Neural progenitor cell (in vitro differentiated cells): ENCODE measurements around the gene NLGN2. TPM values are rescaled to one million over a fixed set of nuclear protein-coding genes. Genes with fewer than 3 reads are reported as not detected.
"Not testable (repeated sequence)": the region's sequence is repeated elsewhere in the genome, so short reads cannot be mapped to it uniquely, and the experiment has no call there.

Experiments
- DNase-seq: peaks from one replicate; pipeline ENCODE4 v3.0.0-alpha.2; 2016; ENCODE audit warnings: low spot score
- H2AFZ ChIP-seq: fragments of 200-600 bp; sonication (generic); replicated peaks from 2 replicates; pipeline ENCODE4 v1.6.1; 2016; ENCODE audit warnings: antibody characterized with exemption
- H3F3A ChIP-seq: fragments of 200-600 bp; sonication (generic); 2 replicates; pipeline ENCODE4 v1.6.1; 2016; ENCODE audit warnings: antibody characterized with exemption, low read depth
- H3K27ac ChIP-seq: fragments of 200-600 bp; sonication (generic); 2 replicates; pipeline ENCODE4 v1.5.1; 2016; ENCODE audit warnings: mild to moderate bottlenecking
- H3K27me3 ChIP-seq: fragments of 200-600 bp; sonication (generic); 2 replicates; pipeline ENCODE4 v1.6.1; 2016; ENCODE audit warnings: mild to moderate bottlenecking, moderate library complexity
- H3K36me3 ChIP-seq: fragments of 200-600 bp; sonication (generic); 2 replicates; pipeline ENCODE4 v1.5.1; 2016
- H3K4me1 ChIP-seq: fragments of 200-600 bp; sonication (generic); 2 replicates; pipeline ENCODE4 v1.6.1; 2016; ENCODE audit warnings: mixed run types
- H3K4me2 ChIP-seq: fragments of 200-600 bp; sonication (generic); 2 replicates; pipeline ENCODE4 v1.6.1; 2016
- H3K4me3 ChIP-seq: fragments of 200-600 bp; sonication (generic); 2 replicates; pipeline ENCODE4 v1.5.1; 2016
- H3K79me2 ChIP-seq: fragments of 200-600 bp; sonication (generic); 2 replicates; pipeline ENCODE4 v1.6.1; 2016; ENCODE audit warnings: low read depth
- H3K9ac ChIP-seq: fragments of 200-600 bp; sonication (generic); 2 replicates; pipeline ENCODE4 v1.6.1; 2016
- H3K9me3 ChIP-seq: fragments of 200-600 bp; sonication (generic); 2 replicates; pipeline ENCODE4 v1.5.1; 2016; ENCODE audit warnings: low read depth
- H4K20me1 ChIP-seq: fragments of 200-600 bp; sonication (generic); 2 replicates; pipeline ENCODE4 v1.6.1; 2016; ENCODE audit warnings: low read depth
- H3K27ac Mint-ChIP-seq: 3 replicates; pipeline ENCODE4 v1.8.0; 2021; ENCODE audit warnings: mixed read lengths
- H3K27me3 Mint-ChIP-seq: 2 replicates; pipeline ENCODE4 v1.8.0; 2022; ENCODE audit warnings: low read depth, mild to moderate bottlenecking, inconsistent platforms, moderate library complexity, mixed read lengths; ENCODE audit not compliant: insufficient read depth
- H3K36me3 Mint-ChIP-seq: 3 replicates; pipeline ENCODE4 v1.8.0; 2021; ENCODE audit warnings: mixed read lengths
- H3K4me1 Mint-ChIP-seq: 3 replicates; pipeline ENCODE4 v1.8.0; 2021; ENCODE audit warnings: mixed read lengths
- H3K4me3 Mint-ChIP-seq: 3 replicates; pipeline ENCODE4 v1.8.0; 2021; ENCODE audit warnings: mild to moderate bottlenecking, moderate library complexity, mixed read lengths
- H3K9me3 Mint-ChIP-seq: 3 replicates; pipeline ENCODE4 v1.8.0; 2020; ENCODE audit warnings: mixed read lengths
- CTCF ChIP-seq: fragments of 200-600 bp; sonication (generic); IDR thresholded peaks from 2 replicates; pipeline ENCODE4 v1.5.1; 2017; ENCODE audit warnings: antibody characterized with exemption, mild to moderate bottlenecking
- EZH2 ChIP-seq: fragments of 200-600 bp; sonication (generic); IDR thresholded peaks from 2 replicates; pipeline ENCODE4 v1.6.1; 2017; ENCODE audit warnings: antibody characterized with exemption, mild to moderate bottlenecking, moderate library complexity
- EZH2phosphoT487 ChIP-seq: fragments of 200-600 bp; sonication (generic); IDR thresholded peaks from 2 replicates; pipeline ENCODE4 v1.6.1; 2017; ENCODE audit warnings: antibody characterized with exemption
- total RNA-seq: library from RNA; depleted of rRNA; stranded (reverse); fragments of >200 nt; gene quantifications from 2 replicates; pipeline ENCODE4 v1.2.3, GENCODE V29; 2015; ENCODE audit warnings: low replicate concordance

NLGN2 gene
- total RNA-seq, 1 donor from 2014 or later = 13.9 TPM

- no peak overlapping the region for H3K4me3 Mint-ChIP-seq
- Histone ChIP-seq H3K4me1 (no peaks in the 10 kb centered on the region), H3K4me3 (no peak overlapping the region), H3K36me3 (no peaks in the 10 kb centered on the region), H3K27ac (no peak overlapping the region), H3K9me3 (no peaks in the 10 kb centered on the region), H3K9ac (no peak overlapping the region), H3K4me2 (no peak overlapping the region), H2AFZ (no peak overlapping the region), H4K20me1 (no peaks in the 10 kb centered on the region), H3K27me3 (peaks cover 7% of the 10 kb centered on the region), H3F3A (no peaks in the 10 kb centered on the region), H3K79me2 (no peaks in the 10 kb centered on the region)
- DNase-seq = no peak
- H3K4me1 Mint-ChIP-seq = peaks cover 3% of the 10 kb centered on the region
- H3K27ac Mint-ChIP-seq = no peak overlapping the region
- no peak for TF ChIP-seq EZH2
- TF ChIP-seq EZH2phosphoT487 = no peak
- no peak for TF ChIP-seq CTCF
- H3K27me3 Mint-ChIP-seq = peaks cover 6% of the 10 kb centered on the region
- no peaks in the 10 kb centered on the region for H3K36me3 Mint-ChIP-seq
- H3K9me3 Mint-ChIP-seq = no peaks in the 10 kb centered on the region
Measured at GRCh38 chr17:7367083-7367482, 40.6 kb upstream of the NLGN2 start.

DNA sequence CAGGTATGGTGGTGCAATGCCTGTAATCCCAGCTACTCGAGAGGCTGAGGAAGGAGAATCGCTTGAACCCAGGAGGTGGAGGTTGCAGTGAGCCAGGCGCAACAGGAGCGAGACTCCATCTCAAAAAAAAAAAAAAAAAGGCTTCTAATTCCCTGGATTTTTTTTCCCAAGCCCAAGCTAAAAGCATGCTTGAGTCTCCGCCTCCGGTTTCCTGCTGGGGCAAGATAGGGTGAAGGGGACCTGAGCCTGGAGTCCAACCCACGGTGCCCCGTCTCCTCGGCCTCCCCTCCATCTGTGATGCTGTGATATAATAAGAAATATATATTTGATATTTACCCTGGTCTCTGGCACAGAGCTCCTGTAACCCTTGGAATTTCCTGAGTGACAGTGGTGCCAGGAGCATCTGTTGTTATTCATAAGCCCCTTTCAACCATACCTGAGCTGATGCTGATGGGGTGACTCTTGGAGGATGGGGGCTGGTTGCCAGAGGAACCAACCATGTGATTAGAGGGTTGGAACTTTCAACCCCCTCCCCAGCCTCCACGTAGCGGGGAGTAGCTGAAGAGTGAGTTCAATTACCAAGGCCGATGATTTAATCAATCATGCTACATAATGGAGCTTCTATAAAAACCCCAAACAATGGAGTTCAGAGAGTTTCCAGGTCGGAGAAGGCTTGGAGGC lies 39.6 kb upstream of the NLGN2 start:
- Histone ChIP-seq H3F3A (no peaks in the 10 kb centered on the region), H3K4me1 (no peaks in the 10 kb centered on the region), H3K4me2 (no peak overlapping the region), H3K4me3 (no peak overlapping the region), H3K36me3 (no peaks in the 10 kb centered on the region), H3K79me2 (no peaks in the 10 kb centered on the region), H2AFZ (no peak overlapping the region), H3K9ac (no peak overlapping the region), H3K27me3 (peaks cover 7% of the 10 kb centered on the region), H3K9me3 (no peaks in the 10 kb centered on the region), H3K27ac (no peak overlapping the region), H4K20me1 (no peaks in the 10 kb centered on the region)
- Mint-ChIP-seq H3K36me3 (no peaks in the 10 kb centered on the region), H3K9me3 (no peaks in the 10 kb centered on the region), H3K4me3 (no peak overlapping the region), H3K4me1 (peaks cover 3% of the 10 kb centered on the region), H3K27me3 (peaks cover 5% of the 10 kb centered on the region), H3K27ac (no peak overlapping the region)
- DNase-seq = no peak
- TF ChIP-seq EZH2phosphoT487 (no peak), CTCF (no peak), EZH2 (no peak)

DNA sequence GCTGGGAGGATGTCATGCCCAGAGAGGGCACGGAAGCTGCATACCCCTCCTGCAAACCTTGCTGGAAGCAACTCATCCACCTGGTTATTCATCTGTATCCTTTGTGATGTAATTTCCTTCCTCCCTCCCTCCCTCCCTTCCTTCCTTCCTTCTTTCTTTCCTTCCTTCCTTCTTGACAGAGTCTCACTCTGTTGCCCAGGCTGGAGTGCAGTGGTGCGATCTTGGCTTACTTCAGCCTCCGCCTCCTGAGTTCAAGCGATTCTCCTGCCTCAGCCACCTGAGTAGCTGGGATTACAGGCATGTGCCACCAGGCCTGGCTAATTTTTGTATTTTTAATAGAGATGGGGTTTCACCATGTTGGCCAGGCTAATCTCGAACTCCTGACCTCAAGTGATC lies 39.0 kb upstream of the NLGN2 start:
- not testable (repeated sequence) for H3K9ac ChIP-seq, H3K9me3 Mint-ChIP-seq, DNase-seq, H3F3A ChIP-seq, H3K36me3 Mint-ChIP-seq, H3K36me3 ChIP-seq, H4K20me1 ChIP-seq, H3K4me2 ChIP-seq, H3K27me3 ChIP-seq, H3K9me3 ChIP-seq, H3K4me3 ChIP-seq, H3K27me3 Mint-ChIP-seq, H3K4me3 Mint-ChIP-seq, H3K27ac Mint-ChIP-seq, H3K27ac ChIP-seq, H2AFZ ChIP-seq, H3K4me1 Mint-ChIP-seq, H3K4me1 ChIP-seq, H3K79me2 ChIP-seq

DNA sequence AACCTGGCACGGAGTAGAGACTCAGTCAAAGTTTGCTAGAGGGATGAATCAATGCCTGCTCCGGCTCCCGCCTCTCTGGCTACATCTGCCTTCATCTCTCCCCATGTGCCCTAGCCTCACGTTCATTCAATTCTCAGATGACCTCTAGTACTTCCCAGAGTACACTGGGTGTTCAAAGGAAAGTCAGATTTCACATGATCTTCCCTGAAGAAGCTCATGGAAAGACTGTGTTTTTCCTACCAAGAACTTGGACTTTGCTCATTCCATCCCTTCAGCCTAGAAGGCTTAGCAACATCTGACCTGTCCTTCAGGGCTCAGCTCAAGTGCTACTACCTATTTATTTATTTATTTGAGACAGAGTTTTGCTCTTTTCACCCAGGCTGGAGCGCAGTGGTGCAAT lies 37.8 kb upstream of the NLGN2 start:
- no peaks in the 10 kb centered on the region for H3K79me2 ChIP-seq
- H3K27ac ChIP-seq = no peak overlapping the region
- Mint-ChIP-seq H3K27me3 (peaks cover 3% of the 10 kb centered on the region), H3K4me1 (peaks cover 3% of the 10 kb centered on the region), H3K36me3 (no peaks in the 10 kb centered on the region), H3K4me3 (no peak overlapping the region), H3K27ac (no peak overlapping the region), H3K9me3 (no peaks in the 10 kb centered on the region)
- no peak overlapping the region for H3K4me2 ChIP-seq
- no peaks in the 10 kb centered on the region for H3K4me1 ChIP-seq
- H2AFZ ChIP-seq = no peak overlapping the region
- no peaks in the 10 kb centered on the region for H3K9me3 ChIP-seq
- H3F3A ChIP-seq = no peaks in the 10 kb centered on the region
- H3K9ac ChIP-seq = no peak overlapping the region
- TF ChIP-seq CTCF = no peak
- TF ChIP-seq EZH2phosphoT487 = no peak
- no peak for TF ChIP-seq EZH2
- H4K20me1 ChIP-seq = no peaks in the 10 kb centered on the region
- DNase-seq = no peak
- H3K27me3 ChIP-seq = peaks cover 7% of the 10 kb centered on the region
- H3K4me3 ChIP-seq = no peak overlapping the region
- H3K36me3 ChIP-seq = no peaks in the 10 kb centered on the region
